Suprapubic skin (tissue), 4 donors: ENCODE data around the gene PAX7.

Experiments used
- EP300 ChIP-seq: sonication (generic); formaldehyde crosslinking; IDR thresholded peaks from one replicate; pipeline ENCODE4 v1.6.1; 2017; ENCODE audit warnings: antibody characterized with exemption
- POLR2A ChIP-seq, 2 donors: fragments of 450-650 bp; IDR thresholded peaks; one replicate each; pipeline ENCODE4 v1.6.1; 2017; ENCODE audit warnings: antibody characterized with exemption in 2 of 2, mild to moderate bottlenecking in 2 of 2, moderate library complexity in 2 of 2
- POLR2AphosphoS5 ChIP-seq, 3 donors: sonication (generic); formaldehyde crosslinking; IDR thresholded peaks; one replicate each; pipeline ENCODE4 v1.6.1; 2017; ENCODE audit warnings: antibody characterized with exemption in 3 of 3
- TF ChIP-seq, protein P1 (sequence below), 2 donors: fragments of 200-600 bp in 1 of 2; fragments of 450-650 bp in 1 of 2; sonication (generic) in 1 of 2; IDR thresholded peaks; one replicate each; pipeline ENCODE4 v1.5.1; 2016 to 2019; ENCODE audit warnings: antibody characterized with exemption in 2 of 2, mild to moderate bottlenecking in 1 of 2, moderate library complexity in 1 of 2

DNA sequence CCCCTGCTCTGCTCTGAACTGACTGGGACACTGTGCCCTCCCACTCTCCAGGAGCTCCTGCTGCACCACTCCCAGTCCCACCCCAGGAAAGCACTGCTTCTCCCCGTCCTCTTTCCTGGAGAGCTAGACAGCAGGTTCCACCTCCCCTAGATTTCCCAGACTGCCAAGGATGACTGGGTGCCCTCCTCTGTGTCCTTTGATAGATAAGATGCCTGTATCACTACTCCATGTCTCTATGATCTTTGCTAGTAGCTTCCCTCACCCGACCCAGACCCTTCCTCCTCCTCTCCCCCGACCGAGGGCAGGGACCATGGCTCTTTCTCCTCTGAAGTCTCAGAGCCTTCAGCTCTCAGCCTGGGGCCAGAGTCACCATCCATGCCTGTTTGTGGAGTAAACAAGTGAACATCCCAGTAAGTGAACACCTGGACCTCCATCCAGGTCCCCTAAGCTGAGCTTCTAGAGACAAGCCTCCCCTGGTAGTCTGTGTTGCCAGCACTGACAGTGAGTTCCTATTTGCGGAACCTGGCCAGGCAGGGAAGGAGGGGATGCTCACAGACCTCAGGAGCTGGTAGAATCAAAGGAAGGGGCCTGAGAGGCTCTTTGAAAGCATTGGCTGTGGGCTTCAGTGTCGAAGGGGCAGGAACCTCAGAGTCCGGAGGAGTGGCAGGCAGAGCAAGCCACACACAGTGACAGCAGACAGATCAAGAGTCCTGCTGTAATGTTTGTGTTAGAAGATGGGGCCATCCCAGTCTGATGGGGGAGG is 104.0 kb downstream of the PAX7 start:
- TF ChIP-seq, protein P1, sequence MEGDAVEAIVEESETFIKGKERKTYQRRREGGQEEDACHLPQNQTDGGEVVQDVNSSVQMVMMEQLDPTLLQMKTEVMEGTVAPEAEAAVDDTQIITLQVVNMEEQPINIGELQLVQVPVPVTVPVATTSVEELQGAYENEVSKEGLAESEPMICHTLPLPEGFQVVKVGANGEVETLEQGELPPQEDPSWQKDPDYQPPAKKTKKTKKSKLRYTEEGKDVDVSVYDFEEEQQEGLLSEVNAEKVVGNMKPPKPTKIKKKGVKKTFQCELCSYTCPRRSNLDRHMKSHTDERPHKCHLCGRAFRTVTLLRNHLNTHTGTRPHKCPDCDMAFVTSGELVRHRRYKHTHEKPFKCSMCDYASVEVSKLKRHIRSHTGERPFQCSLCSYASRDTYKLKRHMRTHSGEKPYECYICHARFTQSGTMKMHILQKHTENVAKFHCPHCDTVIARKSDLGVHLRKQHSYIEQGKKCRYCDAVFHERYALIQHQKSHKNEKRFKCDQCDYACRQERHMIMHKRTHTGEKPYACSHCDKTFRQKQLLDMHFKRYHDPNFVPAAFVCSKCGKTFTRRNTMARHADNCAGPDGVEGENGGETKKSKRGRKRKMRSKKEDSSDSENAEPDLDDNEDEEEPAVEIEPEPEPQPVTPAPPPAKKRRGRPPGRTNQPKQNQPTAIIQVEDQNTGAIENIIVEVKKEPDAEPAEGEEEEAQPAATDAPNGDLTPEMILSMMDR (IDR thresholded peaks at IDR 0.05): no peak
- TF ChIP-seq POLR2AphosphoS5 (IDR thresholded peaks at IDR 0.05): no peak
- no peak for TF ChIP-seq EP300
- TF ChIP-seq POLR2A (IDR thresholded peaks at IDR 0.05): no peak
